H1 (cell line): ENCODE measurements around the gene RIN1. TPM values are rescaled to one million over a fixed set of nuclear protein-coding genes. Genes with fewer than 3 reads are reported as not detected.

Experiments used
- BRCA1 ChIP-seq: IDR thresholded peaks from 2 replicates; pipeline ENCODE4 v1.6.1; 2012; ENCODE audit warnings: low read depth, low read length, improper control_type of control experiment
- GABPA ChIP-seq: IDR thresholded peaks from 2 replicates; pipeline ENCODE4 v1.6.1; 2011; ENCODE audit warnings: mild to moderate bottlenecking, low read length, moderate library complexity, borderline replicate concordance; ENCODE audit not compliant: insufficient read depth
- PHF8 ChIP-seq: fragments of 200-600 bp; sonication (generic); conservative IDR thresholded peaks from 2 replicates; pipeline ENCODE4 v1.7.1; 2012; ENCODE audit warnings: low read depth, mild to moderate bottlenecking, inconsistent platforms, low read length, moderate library complexity
- POLR2AphosphoS5 ChIP-seq: IDR thresholded peaks from 2 replicates; pipeline ENCODE4 v1.6.1; 2011; ENCODE audit warnings: low read depth, low read length
- POU5F1 ChIP-seq: IDR thresholded peaks from 2 replicates; pipeline ENCODE4 v1.6.1; 2011; ENCODE audit warnings: low read depth, mild to moderate bottlenecking, low read length, moderate library complexity
- SIX5 ChIP-seq: IDR thresholded peaks from 2 replicates; pipeline ENCODE4 v1.6.1; 2011; ENCODE audit warnings: mild to moderate bottlenecking, low read depth, low read length
- polyA plus RNA-seq, 7 experiments: library from polyadenylated mRNA; depleted of rRNA in 3 of 7; stranded (reverse) in 5 of 7; unstranded in 2 of 7; fragments of >200 nt in 5 of 7; fragments of 200-250 nt in 2 of 7; gene quantifications; 1 replicate in 5 of 7; 2 replicates in 1 of 7; 4 replicates in 1 of 7; pipeline versions ENCODE4 v1.2.1 to v1.2.3, GENCODE V29; 2011 to 2013; ENCODE audit warnings: missing spikeins in 2 of 7, mixed read lengths in 2 of 7
- total RNA-seq: library from RNA; stranded (reverse); fragmentation: NEBNext Ultra II Directional; extraction: Animal tissue kit (Norgen Biotek cat#: 25700); gene quantifications from 2 replicates; pipeline ENCODE4 v1.2.1, GENCODE V29; 2021

RIN1 gene
- total and polyA plus RNA-seq, 2 of the 8 experiments (the other 6 are each of a cell fraction or from before 2014, with no cell fraction given): 2.5 to 5.4 TPM

- TF ChIP-seq POU5F1 (no peak), PHF8 (no peak), POLR2AphosphoS5 (no peak), BRCA1 (no peak), SIX5 (no peak), GABPA (no peak)
Measured at GRCh38 chr11:66326261-66327111, 9.7 kb downstream of the RIN1 start (continued).
